HepG2 (cell line): Measurements from ENCODE around the gene BYSL. TPM values are rescaled to one million over a fixed set of nuclear protein-coding genes. Genes with fewer than 3 reads are reported as not detected.

Source experiments
- ATAC-seq: fragments of 200-7000 bp; cut with Tn5 transposase; 3 replicates; pipeline ENCODE4 v1.9.1; 2020; ENCODE audit warnings: mild to moderate bottlenecking, moderate library complexity
- BruUV-seq: library from RNA; stranded (reverse); fragments of 400-500 nt; replicated peaks from 2 replicates; lab custom pipeline; 2021; lab: Mats Ljungman, UMichigan
- CTCF ChIA-PET: fragments of 300-600 bp; formaldehyde crosslinking; extraction: SDS; loops from one replicate; lab custom pipeline; 2021; ENCODE audit warnings: low total read pairs, inconsistent platforms, low intra/inter-chr PET ratio; lab: Yijun Ruan, JAX
- POLR2A ChIA-PET: fragments of 350-600 bp; sonication (Branson Sonifier 250); formaldehyde crosslinking; loops from one replicate; lab custom pipeline; 2020; ENCODE audit warnings: antibody characterized with exemption, inconsistent platforms; lab: Yijun Ruan, JAX
- DNase-seq: peaks from one replicate; pipeline ENCODE4 v3.0.0-alpha.2; 2015; ENCODE audit warnings: low spot score
- FAIRE-seq: peaks from 3 replicates; lab custom pipeline; 2011; peaks lifted over from hg19 to GRCh38; lab: Jason Lieb, UNC
- H2AFZ ChIP-seq: one replicate; pipeline ENCODE4 v1.6.1; 2011; ENCODE audit warnings: low read length, inconsistent platforms
- H3K27ac ChIP-seq: fragments of 300-600 bp; 3 replicates; pipeline ENCODE4 v1.8.0; 2011; ENCODE audit warnings: mixed run types, mild to moderate bottlenecking, mixed read lengths, low read length, inconsistent platforms; ENCODE audit not compliant: insufficient read depth; ENCODE audit errors: extremely low read length
- H3K27me3 ChIP-seq, 2 experiments: fragments of 200-600 bp in 1 of 2; 2 replicates in 1 of 2; 3 replicates in 1 of 2; pipeline versions ENCODE4 v1.6.0 to v1.8.0; 2011; ENCODE audit warnings: low read length in 2 of 2, mild to moderate bottlenecking in 2 of 2, moderate library complexity in 2 of 2, inconsistent platforms in 1 of 2; ENCODE audit not compliant: insufficient read depth in 2 of 2, control insufficient read depth in 1 of 2
- H3K36me3 ChIP-seq, 2 experiments: fragments of 200-600 bp in 1 of 2; replicated peaks in 1 of 2; 2 replicates in 1 of 2; 3 replicates in 1 of 2; pipeline versions ENCODE4 v1.5.1 to v1.8.0; 2011; ENCODE audit warnings: low read length in 2 of 2, inconsistent platforms in 1 of 2; ENCODE audit not compliant: insufficient read depth in 2 of 2, control insufficient read depth in 1 of 2
- H3K4me1 ChIP-seq: 2 replicates; pipeline ENCODE4 v1.5.1; 2012; ENCODE audit warnings: low read length, inconsistent platforms; ENCODE audit not compliant: insufficient read depth
- H3K4me2 ChIP-seq: 2 replicates; pipeline ENCODE4 v1.6.0; 2011; ENCODE audit warnings: low read depth, low read length, inconsistent platforms
- H3K4me3 ChIP-seq, 3 experiments: fragments of 200-600 bp in 1 of 3; sonication (generic), shearing (Covaris generic) in 1 of 3; replicated peaks in 1 of 3; 2 replicates each; pipeline ENCODE4 v1.5.1; 2011 to 2016; ENCODE audit warnings: low read length in 3 of 3, inconsistent platforms in 2 of 3, low read depth in 2 of 3, mild to moderate bottlenecking in 2 of 3, control low read depth in 1 of 3, mixed read lengths in 1 of 3; ENCODE audit not compliant: insufficient read depth in 1 of 3
- H3K79me2 ChIP-seq: one replicate; pipeline ENCODE4 v1.6.1; 2011; ENCODE audit warnings: low read length, inconsistent platforms; ENCODE audit not compliant: insufficient read depth
- H3K9ac ChIP-seq: 2 replicates; pipeline ENCODE4 v1.6.0; 2011; ENCODE audit warnings: mild to moderate bottlenecking, low read depth, low read length, inconsistent platforms; ENCODE audit not compliant: insufficient read depth
- H3K9me3 ChIP-seq: 2 replicates; pipeline ENCODE4 v1.5.1; 2012; ENCODE audit warnings: mild to moderate bottlenecking, low read length
- H4K20me1 ChIP-seq: 2 replicates; pipeline ENCODE4 v1.6.0; 2011; ENCODE audit warnings: inconsistent platforms, mild to moderate bottlenecking, low read length, moderate library complexity; ENCODE audit not compliant: insufficient read depth
- GFI1 ChIP-seq: sonication (generic); formaldehyde crosslinking; IDR thresholded peaks from 2 replicates; pipeline ENCODE4 v1.5.0; 2020; ENCODE audit warnings: missing genetic modification reagents, mild to moderate bottlenecking, borderline replicate concordance
- RBAK ChIP-seq: sonication (generic); formaldehyde crosslinking; IDR thresholded peaks from 2 replicates; pipeline ENCODE4 v1.5.1; 2020; ENCODE audit warnings: mild to moderate bottlenecking, missing genetic modification reagents
- ZNF282 ChIP-seq: fragments of 450-650 bp; IDR thresholded peaks from 2 replicates; pipeline ENCODE4 v1.6.1; 2018; ENCODE audit not compliant: partially characterized antibody
- ZNF850 ChIP-seq: sonication (generic); formaldehyde crosslinking; conservative IDR thresholded peaks from 2 replicates; pipeline ENCODE4 v1.9.0; 2021; ENCODE audit warnings: mild to moderate bottlenecking, missing genetic modification reagents
- WGBS: methylation state at CpG from one replicate; pipeline ENCODE4 v1.1.6; 2017; ENCODE audit warnings: low lambda C conversion rate; 5-methylcytosine and 5-hydroxymethylcytosine counted together
- in situ Hi-C: cut with HindIII; loops from 2 replicates; pipeline ENCODE4 v1.10.0; 2017; ENCODE audit warnings: low pct_unique_long_range_greater_than_20kb; ENCODE audit not compliant: extremely low pct_ligation_motif_present
- intact Hi-C: fragments of 100-400 bp; cut with micrococcal nuclease; formaldehyde crosslinking; loops from one replicate; pipeline ENCODE4 v1.10.0; 2022; ENCODE audit not compliant: unreplicated experiment
- polyA plus RNA-seq, 8 experiments: library from polyadenylated mRNA; depleted of rRNA in 3 of 8; stranded (reverse) in 7 of 8; unstranded in 1 of 8; fragments of >200 nt; fragmentation: Illumina TruSeq in 4 of 8; extraction: Trizol in 4 of 8; gene quantifications; 2 replicates each; pipeline versions ENCODE4 v1.2.1 to v1.2.3, GENCODE V29; 2011 to 2016; ENCODE audit warnings: low read depth in 4 of 8, missing spikeins in 1 of 8, mixed read lengths in 1 of 8; ENCODE audit not compliant: insufficient read depth in 1 of 8
- total RNA-seq, 5 experiments: library from RNA; depleted of rRNA; stranded (reverse); fragments of >200 nt; fragmentation: Illumina TruSeq; extraction: Trizol; gene quantifications; 2 replicates each; pipeline ENCODE4 v1.2.3, GENCODE V29; 2016; ENCODE audit warnings: low read depth in 1 of 5
- TF ChIP-seq, protein P1 (sequence below): IDR thresholded peaks from 2 replicates; pipeline ENCODE4 v1.6.1; 2018; ENCODE audit warnings: missing genetic modification reagents
- TF ChIP-seq, protein P2 (sequence below): sonication (generic); formaldehyde crosslinking; IDR thresholded peaks from 2 replicates; pipeline ENCODE4 v1.4.0; 2020; ENCODE audit warnings: mild to moderate bottlenecking, low read depth, missing genetic modification reagents
- TF ChIP-seq, protein P3 (sequence below), 2 experiments: sonication (generic) in 1 of 2; formaldehyde crosslinking in 1 of 2; IDR thresholded peaks; 2 replicates each; pipeline versions ENCODE4 v1.4.0 to v1.6.1; 2018 to 2020; ENCODE audit warnings: missing genetic modification reagents in 2 of 2, borderline replicate concordance in 1 of 2, low read depth in 1 of 2, mild to moderate bottlenecking in 1 of 2, missing biosample characterization in 1 of 2
- TF ChIP-seq, protein P4 (sequence below): sonication (generic); formaldehyde crosslinking; IDR thresholded peaks from 2 replicates; pipeline ENCODE4 v1.9.0; 2021; ENCODE audit warnings: missing genetic modification reagents, borderline replicate concordance
- TF ChIP-seq, protein P5 (sequence below): sonication (generic); formaldehyde crosslinking; IDR thresholded peaks from 2 replicates; pipeline ENCODE4 v1.4.0; 2020; ENCODE audit warnings: mild to moderate bottlenecking, missing genetic modification reagents, borderline replicate concordance
- TF ChIP-seq, protein P6 (sequence below): sonication (generic); formaldehyde crosslinking; IDR thresholded peaks from 2 replicates; pipeline ENCODE4 v1.8.0; 2022; ENCODE audit warnings: missing genetic modification reagents, low read depth, mild to moderate bottlenecking, borderline replicate concordance

The BYSL gene
- total and polyA plus RNA-seq, 2 of the 13 experiments (the other 11 are each of a cell fraction or from before 2014, with no cell fraction given), result 27.9 to 28.6 TPM

DNA sequence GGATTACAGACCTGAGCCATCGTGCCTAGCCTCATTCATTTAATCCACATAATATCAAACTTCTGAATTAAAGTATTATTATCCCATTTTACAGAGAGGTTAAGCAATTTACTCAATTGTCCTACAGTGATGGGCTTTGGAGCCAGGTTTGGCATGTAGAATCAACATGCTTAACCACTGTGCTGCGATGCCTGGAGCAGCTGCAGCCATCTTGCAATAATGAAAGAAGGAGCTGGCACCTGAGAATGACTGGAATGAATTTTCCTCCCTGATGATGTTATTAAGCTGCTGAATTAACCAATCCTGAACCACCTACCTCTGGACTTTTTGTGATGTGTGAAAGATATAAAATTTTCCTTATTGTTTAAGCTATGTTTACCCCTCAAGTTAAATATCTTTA lies 33.4 kb downstream of the BYSL start (continued):
- TF ChIP-seq GFI1 (CRISPR knock-in tag) (no peak), ZNF282 (no peak)

DNA sequence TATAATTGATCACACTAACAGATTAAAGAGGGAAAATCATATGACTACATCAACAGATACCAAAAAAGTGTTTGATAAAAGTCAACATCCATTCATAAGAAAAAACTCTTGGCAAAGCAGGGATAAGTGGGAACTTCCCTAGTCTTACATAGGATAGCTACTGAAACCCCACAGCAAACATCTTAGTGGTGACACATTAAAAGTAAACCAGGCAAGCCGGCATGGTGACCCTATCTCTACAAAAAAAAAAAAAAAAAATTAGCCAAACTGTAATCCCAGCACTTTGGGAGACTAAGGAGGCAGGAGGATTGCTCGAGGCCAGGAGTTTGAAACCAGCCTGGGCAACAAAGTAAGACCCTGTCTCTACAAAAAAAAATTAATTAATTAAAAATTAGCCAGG lies 34.1 kb downstream of the BYSL start:
- no peak for DNase-seq
- H3K4me2 ChIP-seq, result no peak overlapping the region
- no peak for FAIRE-seq
- BruUV-seq, result no TSS peak
- H3K36me3 ChIP-seq, result no peaks in the 10 kb centered on the region
- no peak overlapping the region for H3K9ac ChIP-seq
- CTCF ChIA-PET, result no interaction called here
- WGBS, result 40% methylated on average over 2 of the region's 2 CpGs
- ATAC-seq, result no peak
- peaks cover 2 to 4% of the 10 kb centered on the region in 2 experiments; a peak in 2 of 5 replicates for H3K27me3 ChIP-seq
- H3K27ac ChIP-seq, result no peak overlapping the region
- no peaks in the 10 kb centered on the region for H3K79me2 ChIP-seq
- H4K20me1 ChIP-seq, result no peaks in the 10 kb centered on the region
- H3K4me3 ChIP-seq, result no peak overlapping the region
- POLR2A ChIA-PET, result no interaction called here
- in situ Hi-C loops (no loop called here), intact Hi-C loops (no loop called here)
- no peak overlapping the region for H2AFZ ChIP-seq
- no peaks in the 10 kb centered on the region for H3K9me3 ChIP-seq
- H3K4me1 ChIP-seq, result peaks cover 14% of the 10 kb centered on the region
- TF ChIP-seq, protein P1, sequence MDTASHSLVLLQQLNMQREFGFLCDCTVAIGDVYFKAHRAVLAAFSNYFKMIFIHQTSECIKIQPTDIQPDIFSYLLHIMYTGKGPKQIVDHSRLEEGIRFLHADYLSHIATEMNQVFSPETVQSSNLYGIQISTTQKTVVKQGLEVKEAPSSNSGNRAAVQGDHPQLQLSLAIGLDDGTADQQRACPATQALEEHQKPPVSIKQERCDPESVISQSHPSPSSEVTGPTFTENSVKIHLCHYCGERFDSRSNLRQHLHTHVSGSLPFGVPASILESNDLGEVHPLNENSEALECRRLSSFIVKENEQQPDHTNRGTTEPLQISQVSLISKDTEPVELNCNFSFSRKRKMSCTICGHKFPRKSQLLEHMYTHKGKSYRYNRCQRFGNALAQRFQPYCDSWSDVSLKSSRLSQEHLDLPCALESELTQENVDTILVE, result no peak
- TF ChIP-seq, protein P2, sequence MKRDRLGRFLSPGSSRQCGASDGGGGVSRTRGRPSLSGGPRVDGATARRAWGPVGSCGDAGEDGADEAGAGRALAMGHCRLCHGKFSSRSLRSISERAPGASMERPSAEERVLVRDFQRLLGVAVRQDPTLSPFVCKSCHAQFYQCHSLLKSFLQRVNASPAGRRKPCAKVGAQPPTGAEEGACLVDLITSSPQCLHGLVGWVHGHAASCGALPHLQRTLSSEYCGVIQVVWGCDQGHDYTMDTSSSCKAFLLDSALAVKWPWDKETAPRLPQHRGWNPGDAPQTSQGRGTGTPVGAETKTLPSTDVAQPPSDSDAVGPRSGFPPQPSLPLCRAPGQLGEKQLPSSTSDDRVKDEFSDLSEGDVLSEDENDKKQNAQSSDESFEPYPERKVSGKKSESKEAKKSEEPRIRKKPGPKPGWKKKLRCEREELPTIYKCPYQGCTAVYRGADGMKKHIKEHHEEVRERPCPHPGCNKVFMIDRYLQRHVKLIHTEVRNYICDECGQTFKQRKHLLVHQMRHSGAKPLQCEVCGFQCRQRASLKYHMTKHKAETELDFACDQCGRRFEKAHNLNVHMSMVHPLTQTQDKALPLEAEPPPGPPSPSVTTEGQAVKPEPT, result no peak
- no peak for TF ChIP-seq ZNF850 (CRISPR knock-in tag)
- TF ChIP-seq, protein P3, sequence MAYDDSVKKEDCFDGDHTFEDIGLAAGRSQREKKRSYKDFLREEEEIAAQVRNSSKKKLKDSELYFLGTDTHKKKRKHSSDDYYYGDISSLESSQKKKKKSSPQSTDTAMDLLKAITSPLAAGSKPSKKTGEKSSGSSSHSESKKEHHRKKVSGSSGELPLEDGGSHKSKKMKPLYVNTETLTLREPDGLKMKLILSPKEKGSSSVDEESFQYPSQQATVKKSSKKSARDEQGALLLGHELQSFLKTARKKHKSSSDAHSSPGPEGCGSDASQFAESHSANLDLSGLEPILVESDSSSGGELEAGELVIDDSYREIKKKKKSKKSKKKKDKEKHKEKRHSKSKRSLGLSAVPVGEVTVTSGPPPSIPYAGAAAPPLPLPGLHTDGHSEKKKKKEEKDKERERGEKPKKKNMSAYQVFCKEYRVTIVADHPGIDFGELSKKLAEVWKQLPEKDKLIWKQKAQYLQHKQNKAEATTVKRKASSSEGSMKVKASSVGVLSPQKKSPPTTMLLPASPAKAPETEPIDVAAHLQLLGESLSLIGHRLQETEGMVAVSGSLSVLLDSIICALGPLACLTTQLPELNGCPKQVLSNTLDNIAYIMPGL (CRISPR knock-in tag; IDR thresholded peaks at IDR 0.05; ENCODE audit: borderline replicate concordance in 1 of 2, low read depth in 1 of 2), result no peak
- TF ChIP-seq, protein P4, sequence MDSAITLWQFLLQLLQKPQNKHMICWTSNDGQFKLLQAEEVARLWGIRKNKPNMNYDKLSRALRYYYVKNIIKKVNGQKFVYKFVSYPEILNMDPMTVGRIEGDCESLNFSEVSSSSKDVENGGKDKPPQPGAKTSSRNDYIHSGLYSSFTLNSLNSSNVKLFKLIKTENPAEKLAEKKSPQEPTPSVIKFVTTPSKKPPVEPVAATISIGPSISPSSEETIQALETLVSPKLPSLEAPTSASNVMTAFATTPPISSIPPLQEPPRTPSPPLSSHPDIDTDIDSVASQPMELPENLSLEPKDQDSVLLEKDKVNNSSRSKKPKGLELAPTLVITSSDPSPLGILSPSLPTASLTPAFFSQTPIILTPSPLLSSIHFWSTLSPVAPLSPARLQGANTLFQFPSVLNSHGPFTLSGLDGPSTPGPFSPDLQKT (CRISPR knock-in tag), result no peak
- TF ChIP-seq, protein P5, sequence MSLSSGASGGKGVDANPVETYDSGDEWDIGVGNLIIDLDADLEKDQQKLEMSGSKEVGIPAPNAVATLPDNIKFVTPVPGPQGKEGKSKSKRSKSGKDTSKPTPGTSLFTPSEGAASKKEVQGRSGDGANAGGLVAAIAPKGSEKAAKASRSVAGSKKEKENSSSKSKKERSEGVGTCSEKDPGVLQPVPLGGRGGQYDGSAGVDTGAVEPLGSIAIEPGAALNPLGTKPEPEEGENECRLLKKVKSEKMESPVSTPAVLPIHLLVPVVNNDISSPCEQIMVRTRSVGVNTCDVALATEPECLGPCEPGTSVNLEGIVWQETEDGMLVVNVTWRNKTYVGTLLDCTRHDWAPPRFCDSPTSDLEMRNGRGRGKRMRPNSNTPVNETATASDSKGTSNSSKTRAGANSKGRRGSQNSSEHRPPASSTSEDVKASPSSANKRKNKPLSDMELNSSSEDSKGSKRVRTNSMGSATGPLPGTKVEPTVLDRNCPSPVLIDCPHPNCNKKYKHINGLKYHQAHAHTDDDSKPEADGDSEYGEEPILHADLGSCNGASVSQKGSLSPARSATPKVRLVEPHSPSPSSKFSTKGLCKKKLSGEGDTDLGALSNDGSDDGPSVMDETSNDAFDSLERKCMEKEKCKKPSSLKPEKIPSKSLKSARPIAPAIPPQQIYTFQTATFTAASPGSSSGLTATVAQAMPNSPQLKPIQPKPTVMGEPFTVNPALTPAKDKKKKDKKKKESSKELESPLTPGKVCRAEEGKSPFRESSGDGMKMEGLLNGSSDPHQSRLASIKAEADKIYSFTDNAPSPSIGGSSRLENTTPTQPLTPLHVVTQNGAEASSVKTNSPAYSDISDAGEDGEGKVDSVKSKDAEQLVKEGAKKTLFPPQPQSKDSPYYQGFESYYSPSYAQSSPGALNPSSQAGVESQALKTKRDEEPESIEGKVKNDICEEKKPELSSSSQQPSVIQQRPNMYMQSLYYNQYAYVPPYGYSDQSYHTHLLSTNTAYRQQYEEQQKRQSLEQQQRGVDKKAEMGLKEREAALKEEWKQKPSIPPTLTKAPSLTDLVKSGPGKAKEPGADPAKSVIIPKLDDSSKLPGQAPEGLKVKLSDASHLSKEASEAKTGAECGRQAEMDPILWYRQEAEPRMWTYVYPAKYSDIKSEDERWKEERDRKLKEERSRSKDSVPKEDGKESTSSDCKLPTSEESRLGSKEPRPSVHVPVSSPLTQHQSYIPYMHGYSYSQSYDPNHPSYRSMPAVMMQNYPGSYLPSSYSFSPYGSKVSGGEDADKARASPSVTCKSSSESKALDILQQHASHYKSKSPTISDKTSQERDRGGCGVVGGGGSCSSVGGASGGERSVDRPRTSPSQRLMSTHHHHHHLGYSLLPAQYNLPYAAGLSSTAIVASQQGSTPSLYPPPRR, result no peak
- no peak for TF ChIP-seq RBAK (CRISPR knock-in tag)
- TF ChIP-seq, protein P6, sequence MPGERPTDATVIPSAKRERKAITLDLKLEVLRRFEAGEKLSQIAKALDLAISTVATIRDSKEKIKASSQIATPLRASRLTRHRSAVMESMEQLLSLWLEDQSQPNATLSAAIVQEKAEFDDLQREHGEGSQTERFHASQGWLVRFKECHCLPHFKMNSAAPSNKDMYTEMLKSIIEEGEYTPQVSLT (CRISPR knock-in tag), result no peak
